ENCODE measurements around the gene C19orf12.
A peak's percentile ranks its signal among the peaks of the same experiment; 100 is the strongest.
"Not testable (repeated sequence)": the region's sequence is repeated elsewhere in the genome, so short reads cannot be mapped to it uniquely, and the experiment has no call there.

Gene C19orf12

DNA sequence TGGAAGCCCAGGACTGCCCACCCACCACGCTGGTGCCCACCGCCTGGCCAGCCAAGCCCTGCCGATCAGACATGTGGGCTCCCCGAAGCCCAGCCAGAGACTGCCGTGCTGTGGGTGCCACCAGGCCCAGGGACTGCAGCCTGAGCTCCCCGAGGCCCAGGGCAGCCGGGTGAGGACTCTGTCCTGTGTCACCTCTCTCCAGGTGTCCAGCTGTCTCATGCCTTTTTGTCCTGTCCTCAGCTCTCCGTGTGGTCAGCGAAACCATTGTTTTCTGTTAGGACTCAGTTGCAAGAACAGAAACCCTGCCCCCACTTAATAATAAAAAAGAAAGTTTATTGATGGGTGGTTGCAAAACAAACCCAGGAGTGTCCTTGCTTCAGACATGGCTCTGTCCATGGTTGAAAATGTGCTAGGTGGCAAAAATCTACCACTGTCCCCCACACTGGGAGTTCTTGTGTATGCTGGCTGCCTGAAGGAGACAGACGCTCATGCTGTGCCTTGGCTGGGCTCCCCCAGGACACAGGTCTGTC lies 39.9 kb downstream of the C19orf12 start:
- no peak for DNase-seq (ENCODE audit: low spot score)

DNA sequence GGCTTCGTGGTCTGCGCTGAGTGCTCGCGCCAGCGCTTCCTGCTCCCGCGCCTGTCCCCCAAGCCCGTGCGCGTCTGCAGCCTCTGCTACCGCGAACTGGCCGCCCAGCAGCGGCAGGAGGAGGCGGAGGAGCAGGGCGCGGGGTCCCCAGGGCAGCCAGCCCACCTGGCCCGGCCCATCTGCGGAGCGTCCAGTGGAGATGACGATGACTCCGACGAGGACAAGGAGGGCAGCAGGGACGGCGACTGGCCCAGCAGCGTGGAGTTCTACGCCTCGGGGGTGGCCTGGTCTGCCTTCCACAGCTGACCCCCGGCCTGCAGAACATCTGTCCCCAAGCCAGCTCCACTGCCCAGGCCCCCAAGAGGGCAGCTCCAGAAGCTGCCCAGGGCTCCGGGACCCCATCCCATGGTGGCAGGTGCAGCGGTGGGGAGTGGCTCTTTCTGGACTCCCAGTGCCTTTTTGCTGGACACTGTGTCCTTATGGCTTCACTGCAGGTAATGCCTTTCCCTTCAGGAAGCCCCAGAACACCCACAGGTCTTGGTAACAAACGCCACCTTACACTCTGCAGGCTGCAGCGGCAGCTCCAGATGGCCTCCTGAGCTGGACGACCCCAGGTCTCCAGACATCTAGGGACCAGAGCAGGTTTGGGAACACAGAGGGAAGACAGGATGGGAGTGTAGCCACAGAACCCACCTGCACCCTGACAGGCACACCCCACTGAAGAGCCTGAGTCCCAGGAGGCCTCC lies 40.5 kb downstream of the C19orf12 start:
- no peak for DNase-seq (ENCODE audit: low spot score)

GRCh38 chr19:29673451-29674371 lies 41.4 kb downstream of the C19orf12 start:
- peak; percentile 1 for DNase-seq (ENCODE audit: low spot score)

DNA sequence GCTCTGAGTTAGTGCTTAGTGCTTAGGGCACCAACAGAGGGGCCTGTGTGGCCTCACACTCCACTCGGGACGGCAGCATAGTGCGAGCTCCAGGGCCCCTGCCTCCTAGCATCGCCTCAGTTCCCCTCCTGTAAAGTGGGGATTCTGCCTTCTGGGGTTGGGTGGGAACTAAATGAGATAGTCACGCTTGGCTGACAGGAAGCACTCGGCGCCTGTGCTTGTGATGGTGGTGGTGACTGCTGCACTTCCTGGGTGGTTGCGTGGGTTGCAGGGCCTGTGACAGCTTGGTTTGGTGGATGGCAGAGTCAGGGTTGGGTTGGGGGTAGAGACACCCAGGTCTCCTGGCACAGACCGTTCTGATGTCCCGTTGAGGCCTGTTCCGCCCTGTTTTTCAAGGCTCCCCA lies 42.1 kb downstream of the C19orf12 start:
- DNase-seq (ENCODE audit: low spot score) = no peak

- DNase-seq (ENCODE audit: low spot score) = no peak
Measured at GRCh38 chr19:29672319-29672932, 42.6 kb downstream of the C19orf12 start.

DNA sequence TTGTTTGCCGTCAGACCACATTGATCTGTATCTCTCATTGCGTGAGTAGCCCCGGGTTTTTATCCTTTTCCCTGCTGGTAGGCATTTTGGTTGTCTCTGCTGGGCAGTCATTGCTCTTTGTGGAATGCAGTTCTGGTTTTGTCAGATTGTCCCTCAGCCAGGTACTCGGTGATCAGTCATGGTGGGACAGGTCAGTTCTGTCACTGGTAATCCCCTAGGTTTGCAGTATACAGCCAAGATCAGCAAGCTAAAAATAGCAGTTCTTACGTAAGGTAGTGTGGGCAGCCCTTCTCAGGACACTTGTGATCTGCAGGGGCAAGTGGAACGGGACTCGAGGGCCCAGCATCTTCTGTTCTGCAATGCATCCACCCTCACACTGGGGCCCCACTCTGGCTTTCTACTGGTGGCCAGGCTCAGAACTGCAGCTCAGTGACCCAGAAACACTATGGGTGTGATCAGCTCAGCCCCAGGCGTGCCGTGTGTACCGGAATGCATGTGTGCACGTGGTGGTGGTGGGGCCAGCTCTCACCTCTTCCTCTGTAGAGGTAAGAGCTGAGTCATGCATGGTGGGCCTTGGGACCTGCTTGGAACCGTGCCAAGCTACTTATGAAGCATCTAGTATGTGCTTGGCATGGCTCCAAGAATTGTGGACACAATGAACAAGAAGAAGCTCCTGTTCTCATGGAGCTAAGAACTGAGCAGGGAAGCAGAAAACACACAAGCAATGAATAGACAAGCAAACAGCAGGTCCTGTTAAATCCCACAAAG lies 43.5 kb downstream of the C19orf12 start:
- DNase-seq (ENCODE audit: low spot score) = peak; percentile 14

DNA sequence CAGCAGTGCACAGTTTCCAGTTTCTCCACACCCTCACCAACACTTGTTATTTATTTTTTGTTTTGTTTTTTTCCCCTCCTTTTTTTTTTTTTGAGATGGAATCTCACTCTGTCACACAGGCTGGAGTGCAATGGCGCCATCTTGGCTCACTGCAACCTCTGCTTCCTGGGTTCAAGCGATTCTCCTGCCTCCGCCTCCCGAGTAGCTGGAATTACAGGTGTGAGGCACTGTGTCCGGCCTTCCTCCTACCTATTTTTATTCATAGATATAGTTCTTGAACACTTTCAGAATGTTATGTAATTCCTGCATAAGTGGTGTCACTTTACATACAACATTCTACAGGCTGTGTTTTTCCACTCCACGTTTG lies 44.1 kb downstream of the C19orf12 start:
- DNase-seq (ENCODE audit: low spot score) = not testable (repeated sequence)

GRCh38 chr19:29670255-29670654 lies 44.8 kb downstream of the C19orf12 start:
- no peak for DNase-seq (ENCODE audit: low spot score)

DNA sequence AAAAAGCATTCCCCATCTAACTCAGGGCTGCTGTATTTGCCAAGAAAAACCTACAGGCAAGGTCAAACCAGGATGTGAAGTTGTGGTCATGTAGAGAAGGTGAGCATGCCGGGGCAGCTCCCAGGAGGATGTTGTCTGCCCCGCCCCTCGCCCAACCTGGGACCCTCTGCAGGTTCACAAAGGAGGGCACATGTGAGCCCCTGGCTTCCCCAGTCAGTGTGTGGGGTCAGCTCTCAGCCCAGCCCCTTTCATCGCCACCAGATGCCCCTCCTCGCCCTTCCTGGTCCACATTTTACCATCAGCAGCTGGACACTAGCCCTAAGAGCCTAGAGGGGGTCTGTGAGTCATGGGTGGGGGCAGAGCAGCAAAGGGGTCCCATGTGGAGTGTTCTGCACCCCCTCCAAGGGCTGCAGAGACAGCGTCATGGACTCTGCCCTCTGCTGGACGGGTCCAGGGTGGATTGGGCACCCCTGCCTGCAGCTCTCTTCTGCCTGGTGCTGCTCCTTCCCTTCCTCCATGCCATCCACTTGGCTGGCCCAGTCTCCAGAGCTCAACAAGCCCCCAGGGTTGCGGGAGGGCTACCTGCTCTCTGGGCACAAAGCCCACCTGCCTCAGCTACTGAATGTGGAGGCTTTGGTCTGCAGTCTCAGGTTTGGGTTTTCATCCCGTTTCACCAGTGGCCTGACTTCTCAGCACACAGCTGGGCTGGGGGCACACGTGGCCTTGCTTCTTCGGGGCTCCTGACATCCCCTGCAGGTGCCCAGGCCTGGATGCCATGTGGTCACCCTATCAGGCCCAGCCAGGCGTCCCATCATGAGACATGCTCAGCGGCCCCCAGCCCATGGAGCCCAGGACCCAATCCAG lies 46.1 kb downstream of the C19orf12 start:
- no peak for DNase-seq (ENCODE audit: low spot score)

DNA sequence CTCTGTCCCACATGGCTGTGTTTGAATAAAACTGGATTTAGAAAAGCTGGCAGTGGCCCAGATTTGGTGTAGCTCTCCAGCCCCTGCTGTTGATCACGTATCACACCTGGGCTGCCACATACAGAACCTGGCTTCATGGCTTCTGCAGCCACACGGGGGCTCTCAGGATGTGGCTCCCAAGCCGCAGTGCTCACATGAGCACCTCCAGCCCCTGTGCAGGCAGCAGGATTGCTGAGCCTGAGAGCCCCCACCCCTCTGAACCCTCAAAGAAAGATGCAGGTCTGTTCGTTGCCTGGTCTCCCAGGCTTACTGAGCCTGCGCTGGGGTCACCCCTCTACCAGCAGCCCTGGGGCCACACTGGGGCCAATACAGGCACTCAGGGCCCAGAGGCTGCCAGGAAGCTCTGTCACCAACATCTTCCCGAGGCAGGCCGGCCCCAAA lies 47.1 kb downstream of the C19orf12 start:
- no peak for DNase-seq (ENCODE audit: low spot score)

GRCh38 chr19:29667387-29667783 lies 47.7 kb downstream of the C19orf12 start:
- DNase-seq (ENCODE audit: low spot score) = no peak

DNA sequence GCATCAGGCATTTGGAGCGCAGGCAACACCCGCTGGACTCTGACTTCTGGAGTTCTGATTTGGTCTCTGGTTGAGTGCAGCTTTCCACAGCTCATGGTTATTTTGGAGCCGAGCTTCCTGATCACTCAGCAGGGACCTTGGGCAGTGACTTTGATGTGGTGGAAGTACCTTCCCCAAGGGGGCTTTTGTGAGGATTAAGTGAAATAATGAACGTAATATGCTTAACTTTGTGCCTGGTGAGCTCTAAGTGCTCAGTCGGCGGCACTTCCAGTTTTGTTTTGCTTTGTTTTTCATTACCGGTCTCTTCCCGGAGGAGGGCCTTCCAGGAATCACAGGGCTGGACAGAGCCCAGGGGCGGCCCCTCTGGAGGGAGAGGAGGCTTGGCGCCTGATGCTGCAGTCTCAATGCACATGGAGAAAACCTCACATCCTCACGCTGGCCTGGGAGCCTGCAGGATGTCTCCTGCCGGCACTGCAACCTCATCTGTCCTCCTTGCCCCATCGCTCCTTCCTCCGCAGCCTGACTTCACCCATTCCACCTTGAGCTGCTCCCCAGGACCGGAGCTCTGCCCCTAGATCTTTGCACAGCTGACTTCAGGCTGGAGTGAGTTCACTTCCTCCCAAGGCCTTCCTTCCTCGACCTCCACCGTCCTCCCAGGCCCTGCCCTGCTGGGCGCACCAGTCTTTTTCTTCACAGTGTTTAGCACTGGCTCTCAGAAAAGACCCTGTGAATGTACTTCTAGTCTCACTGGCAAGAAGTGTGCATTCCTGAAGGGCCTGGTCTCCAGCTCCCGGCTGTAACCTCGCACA lies 48.3 kb downstream of the C19orf12 start:
- peak; percentile 72 for DNase-seq (ENCODE audit: low spot score)

DNA sequence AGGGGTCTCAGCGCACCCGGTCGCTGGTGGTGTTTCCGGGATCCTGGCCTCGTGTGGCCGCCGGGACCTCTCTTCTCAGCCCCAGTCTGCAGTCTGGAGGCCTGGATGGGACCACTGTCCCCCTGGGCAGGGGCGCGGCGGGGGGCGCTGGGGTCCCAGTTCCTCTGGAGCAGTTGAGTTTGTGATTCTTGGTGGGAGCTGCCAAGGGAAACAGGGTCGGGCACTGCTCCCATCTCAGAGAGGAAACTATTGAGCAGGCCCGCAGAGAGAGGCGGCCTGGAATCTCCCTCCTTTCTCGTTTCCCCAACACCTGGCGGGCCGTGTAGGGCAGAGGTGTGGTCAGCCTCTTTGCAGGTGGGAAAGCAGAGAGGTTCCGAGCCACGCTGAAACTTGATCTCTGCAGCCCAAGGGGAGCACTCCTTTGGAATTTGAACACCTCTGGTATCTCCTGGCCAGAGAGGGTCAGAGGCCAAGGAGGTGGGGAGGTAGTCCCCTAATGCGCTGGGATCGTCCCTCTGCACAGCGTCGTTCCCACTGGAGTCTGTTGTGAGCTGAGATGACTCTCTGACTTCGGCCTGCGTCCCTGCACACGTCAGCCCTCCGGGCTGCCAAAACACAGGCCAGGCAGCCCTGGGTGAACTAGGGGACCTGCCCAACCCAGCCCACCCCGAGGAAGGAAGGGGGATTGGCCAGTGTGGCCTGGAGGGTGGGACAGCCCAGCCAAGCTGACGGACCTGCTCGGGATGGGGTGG lies 49.1 kb downstream of the C19orf12 start:
- DNase-seq (ENCODE audit: low spot score) = peak; percentile 77

GRCh38 chr19:29665215-29665825 lies 49.7 kb downstream of the C19orf12 start, which contains the start of gene PLEKHF1:
PLEKHF1 (plus strand) TSS chr19:29665461; CDS start chr19:29673840, 8,379 bp downstream.
- peak; percentile 96 for DNase-seq (ENCODE audit: low spot score)

- no peak for DNase-seq (ENCODE audit: low spot score)
Measured at GRCh38 chr19:29664753-29665214, 50.3 kb downstream of the C19orf12 start.

DNA sequence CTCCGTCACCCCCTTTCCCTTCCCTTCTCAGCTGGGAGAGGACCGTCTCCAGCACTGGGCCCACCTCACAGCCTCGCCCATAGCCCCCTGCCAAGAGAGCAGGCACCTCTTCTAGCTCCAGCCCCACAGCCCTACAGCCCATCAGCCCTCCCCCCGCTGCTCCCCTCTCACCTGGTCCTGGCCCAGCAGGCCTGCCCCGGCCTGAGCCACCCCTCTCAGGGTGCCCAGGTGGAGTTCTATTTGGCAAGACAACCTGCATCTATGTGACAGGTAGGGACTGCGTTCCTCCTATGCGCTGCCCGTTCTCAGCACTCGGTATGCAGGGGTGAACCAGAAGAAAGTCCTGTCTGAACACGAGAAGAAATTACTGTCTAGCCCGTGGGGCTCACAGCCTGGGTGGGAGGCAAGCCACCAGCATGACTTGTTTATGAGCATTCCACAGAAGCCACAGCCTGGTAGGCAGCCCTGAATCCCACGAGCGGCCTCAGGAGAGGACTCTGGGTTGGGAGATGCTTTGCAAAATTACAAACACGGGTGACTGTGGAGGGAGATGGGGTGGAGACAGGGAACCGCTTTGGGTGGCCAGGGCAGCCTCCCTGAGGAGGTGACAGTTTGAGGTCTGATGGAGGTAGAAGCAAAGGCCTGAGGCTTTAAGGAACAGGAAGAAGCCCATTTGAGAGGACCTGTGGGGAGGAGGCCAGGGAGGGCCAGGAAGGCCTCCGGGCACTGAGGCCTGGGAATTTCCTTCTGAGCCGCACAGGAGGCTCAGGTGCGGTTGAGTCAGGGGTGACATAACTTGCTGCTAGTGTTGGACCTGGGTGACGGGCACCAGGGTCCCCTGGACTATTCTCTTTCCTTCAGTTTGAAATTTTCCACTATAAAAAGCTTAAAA lies 51.0 kb downstream of the C19orf12 start:
- DNase-seq (ENCODE audit: low spot score) = no peak

Data from AG20443 (cell line).